HEK293 (cell line): Measurements from ENCODE around the gene MTF2.
A peak's percentile ranks its signal among the peaks of the same experiment; 100 is the strongest.

Source experiments
- CTCF ChIA-PET: fragments of 350-600 bp; formaldehyde crosslinking; extraction: SDS; loops from one replicate; lab custom pipeline; 2021; ENCODE audit warnings: antibody characterized with exemption; lab: Yijun Ruan, JAX
- POLR2A ChIA-PET: fragments of 300-600 bp; formaldehyde crosslinking; extraction: SDS; loops from one replicate; lab custom pipeline; 2020; ENCODE audit warnings: antibody characterized with exemption, inconsistent platforms; lab: Yijun Ruan, JAX
- H3K27ac ChIP-seq: fragments of 200-500 bp; sonication (Bioruptor generic); 2 replicates; pipeline ENCODE4 v1.5.1; 2014; ENCODE audit warnings: low read depth, low read length, control low read depth, inconsistent platforms; ENCODE audit errors: extremely low read depth
- H3K36me3 ChIP-seq, 2 experiments: fragments of 200-500 bp in 1 of 2; sonication (Bioruptor generic) in 1 of 2; 1 replicate in 1 of 2; 2 replicates in 1 of 2; pipeline ENCODE4 v1.5.1; 2014 to 2017; ENCODE audit warnings: inconsistent platforms in 2 of 2, low read length in 2 of 2; ENCODE audit not compliant: control insufficient read depth in 2 of 2, insufficient read depth in 1 of 2
- H3K4me1 ChIP-seq: fragments of 200-500 bp; sonication (Bioruptor generic); 2 replicates; pipeline ENCODE4 v1.5.1; 2014; ENCODE audit warnings: mild to moderate bottlenecking, low read length, inconsistent platforms; ENCODE audit not compliant: control insufficient read depth, insufficient read depth
- H3K4me3 ChIP-seq: 2 replicates; pipeline ENCODE4 v1.5.1; 2011; ENCODE audit warnings: low read depth, mild to moderate bottlenecking, control low read depth, low read length, moderate library complexity
- H3K9me3 ChIP-seq: fragments of 200-500 bp; sonication (Bioruptor generic); 2 replicates; pipeline ENCODE4 v1.5.1; 2014; ENCODE audit warnings: low read depth, low read length, inconsistent platforms; ENCODE audit not compliant: control insufficient read depth, insufficient read depth
- CTCF ChIP-seq: fragments of 450-650 bp; formaldehyde crosslinking; IDR thresholded peaks from 2 replicates; pipeline ENCODE4 v1.5.1; 2016; ENCODE audit warnings: missing biosample characterization, missing genetic modification characterization
- GLI4 ChIP-seq: fragments of 450-650 bp; formaldehyde crosslinking; IDR thresholded peaks from 2 replicates; pipeline ENCODE4 v1.5.1; 2016; ENCODE audit warnings: missing biosample characterization, missing genetic modification characterization
- HOXD13 ChIP-seq: sonication (generic); formaldehyde crosslinking; IDR thresholded peaks from 2 replicates; pipeline ENCODE4 v1.8.0; 2022; ENCODE audit warnings: missing genetic modification reagents, borderline replicate concordance
- IKZF3 ChIP-seq: fragments of 450-650 bp; IDR thresholded peaks from 2 replicates; pipeline ENCODE4 v1.5.0; 2018; ENCODE audit warnings: missing biosample characterization, mild to moderate bottlenecking, missing genetic modification characterization, moderate library complexity
- MEIS1 ChIP-seq: sonication (generic); formaldehyde crosslinking; IDR thresholded peaks from 2 replicates; pipeline ENCODE4 v1.8.1; 2022; ENCODE audit warnings: missing genetic modification reagents, mild to moderate bottlenecking, borderline replicate concordance
- OSR2 ChIP-seq: fragments of 450-650 bp; formaldehyde crosslinking; IDR thresholded peaks from 2 replicates; pipeline ENCODE4 v1.5.1; 2016; ENCODE audit warnings: missing biosample characterization, missing genetic modification characterization
- PRDM6 ChIP-seq: fragments of 450-650 bp; formaldehyde crosslinking; IDR thresholded peaks from 2 replicates; pipeline ENCODE4 v1.5.1; 2017; ENCODE audit warnings: missing biosample characterization, missing genetic modification characterization
- RBAK ChIP-seq: fragments of 450-650 bp; formaldehyde crosslinking; IDR thresholded peaks from 2 replicates; pipeline ENCODE4 v1.5.1; 2016; ENCODE audit warnings: missing biosample characterization, missing genetic modification characterization
- SALL2 ChIP-seq: fragments of 450-650 bp; formaldehyde crosslinking; IDR thresholded peaks from 2 replicates; pipeline ENCODE4 v1.5.0; 2017; ENCODE audit warnings: missing biosample characterization, mild to moderate bottlenecking, missing genetic modification characterization, borderline replicate concordance
- ZBTB20 ChIP-seq: fragments of 450-650 bp; formaldehyde crosslinking; IDR thresholded peaks from 2 replicates; pipeline ENCODE4 v1.5.1; 2016; ENCODE audit warnings: missing biosample characterization, missing genetic modification characterization
- ZBTB7A ChIP-seq: fragments of 450-650 bp; formaldehyde crosslinking; IDR thresholded peaks from 2 replicates; pipeline ENCODE4 v1.5.1; 2016; ENCODE audit warnings: low read depth, missing biosample characterization, missing genetic modification characterization
- ZNF132 ChIP-seq: fragments of 450-650 bp; formaldehyde crosslinking; IDR thresholded peaks from 2 replicates; pipeline ENCODE4 v1.5.1; 2017; ENCODE audit warnings: missing biosample characterization, missing genetic modification characterization, borderline replicate concordance
- ZNF133 ChIP-seq: fragments of 450-650 bp; formaldehyde crosslinking; IDR thresholded peaks from 2 replicates; pipeline ENCODE4 v1.5.1; 2016; ENCODE audit warnings: missing biosample characterization, missing genetic modification characterization
- ZNF146 ChIP-seq: fragments of 450-650 bp; formaldehyde crosslinking; IDR thresholded peaks from 2 replicates; pipeline ENCODE4 v1.5.1; 2016; ENCODE audit warnings: missing biosample characterization, missing genetic modification characterization
- ZNF18 ChIP-seq: fragments of 450-650 bp; formaldehyde crosslinking; IDR thresholded peaks from 2 replicates; pipeline ENCODE4 v1.5.1; 2016; ENCODE audit warnings: missing biosample characterization, missing genetic modification characterization
- ZNF354C ChIP-seq: fragments of 450-650 bp; formaldehyde crosslinking; IDR thresholded peaks from 2 replicates; pipeline ENCODE4 v1.5.1; 2016; ENCODE audit warnings: missing biosample characterization, missing genetic modification characterization, low read depth, borderline replicate concordance
- ZNF513 ChIP-seq: fragments of 450-650 bp; IDR thresholded peaks from 2 replicates; pipeline ENCODE4 v1.5.1; 2018; ENCODE audit warnings: missing biosample characterization, missing genetic modification characterization
- ZNF530 ChIP-seq: fragments of 450-650 bp; formaldehyde crosslinking; IDR thresholded peaks from 2 replicates; pipeline ENCODE4 v1.5.1; 2016; ENCODE audit warnings: low read depth, missing biosample characterization, missing genetic modification characterization
- ZNF558 ChIP-seq: fragments of 450-650 bp; formaldehyde crosslinking; IDR thresholded peaks from 2 replicates; pipeline ENCODE4 v1.5.1; 2016; ENCODE audit warnings: missing biosample characterization, missing genetic modification characterization
- ZNF654 ChIP-seq: fragments of 450-650 bp; formaldehyde crosslinking; IDR thresholded peaks from 2 replicates; pipeline ENCODE4 v1.5.1; 2016; ENCODE audit warnings: low read depth, missing biosample characterization, missing genetic modification characterization
- ZNF76 ChIP-seq: fragments of 450-650 bp; formaldehyde crosslinking; IDR thresholded peaks from 2 replicates; pipeline ENCODE4; 2016; ENCODE audit warnings: low read depth, missing biosample characterization, missing genetic modification characterization, borderline replicate concordance
- ZSCAN16 ChIP-seq: fragments of 450-650 bp; formaldehyde crosslinking; IDR thresholded peaks from 2 replicates; pipeline ENCODE4 v1.5.1; 2016; ENCODE audit warnings: missing biosample characterization, missing genetic modification characterization

The MTF2 gene

GRCh38 chr1:93061895-93062792 lies 16.9 kb upstream of the MTF2 start:
- H3K4me1 ChIP-seq = no peaks in the 10 kb centered on the region
- H3K27ac ChIP-seq = no peak overlapping the region
- TF ChIP-seq ZNF18 (tag by site-specific recombination) (no peak), ZBTB20 (tag by site-specific recombination) (no peak), ZNF132 (tag by site-specific recombination) (no peak), ZNF558 (no peak), ZNF513 (no peak), ZNF654 (tag by site-specific recombination) (peak; percentile 75), HOXD13 (CRISPR knock-in tag) (no peak), ZNF354C (tag by site-specific recombination) (no peak), SALL2 (tag by site-specific recombination) (no peak), ZNF146 (no peak), MEIS1 (CRISPR knock-in tag) (no peak), RBAK (tag by site-specific recombination) (no peak), ZNF530 (no peak), GLI4 (no peak), CTCF (tag by site-specific recombination) (peak; percentile 47; the same call in 1 of the 2 replicates), ZSCAN16 (tag by site-specific recombination) (no peak), PRDM6 (tag by site-specific recombination) (peak; percentile 34; the same call in 1 of the 2 replicates), OSR2 (tag by site-specific recombination) (no peak), IKZF3 (no peak), ZBTB7A (tag by site-specific recombination) (no peak), ZNF133 (tag by site-specific recombination) (no peak), ZNF76 (tag by site-specific recombination) (no peak)
- H3K4me3 ChIP-seq = no peak overlapping the region
- POLR2A ChIA-PET = interaction anchor here (0.9 to 1.0 kb wide), 2 partner anchors 17 to 100 kb away, joined by 4 to 5 read pairs; partner anchors contain the start of gene MTF2
- CTCF ChIA-PET = interaction anchor here (0.6 to 3.6 kb wide), 32 partner anchors 12 to 1762 kb away, joined by 3 to 48 read pairs (median 4); no protein-coding TSS in a partner anchor
- no peaks in the 10 kb centered on the region; a peak in 1 of 3 replicates for H3K36me3 ChIP-seq
- no peaks in the 10 kb centered on the region for H3K9me3 ChIP-seq
